DND-41 (cell line): Measurements from ENCODE around the gene CKAP5.

Source experiments
- ATAC-seq: fragments of 200-7000 bp; cut with Tn5 transposase; 3 replicates; pipeline ENCODE4 v1.9.1; 2021; ENCODE audit warnings: low read depth; ENCODE audit not compliant: insufficient read depth
- DNase-seq: peaks from one replicate; pipeline ENCODE4 v3.0.0-alpha.2; 2020
- H2AFZ ChIP-seq: 2 replicates; pipeline ENCODE4 v1.6.0; 2012; ENCODE audit warnings: low read depth, low read length
- H3K27ac ChIP-seq: 2 replicates; pipeline ENCODE4 v1.5.1; 2012; ENCODE audit warnings: low read length, inconsistent platforms
- H3K27me3 ChIP-seq: fragments of 200-600 bp; sonication (generic); 2 replicates; pipeline ENCODE4 v1.6.0; 2012; ENCODE audit warnings: low read length, mild to moderate bottlenecking, inconsistent platforms; ENCODE audit not compliant: insufficient read depth, poor library complexity
- H3K36me3 ChIP-seq: 2 replicates; pipeline ENCODE4 v1.5.1; 2012; ENCODE audit warnings: low read length, inconsistent platforms; ENCODE audit not compliant: insufficient read depth
- H3K4me1 ChIP-seq: 2 replicates; pipeline ENCODE4 v1.5.1; 2012; ENCODE audit warnings: mild to moderate bottlenecking, low read length; ENCODE audit not compliant: insufficient read depth
- H3K4me2 ChIP-seq: 2 replicates; pipeline ENCODE4 v1.6.0; 2012; ENCODE audit warnings: mild to moderate bottlenecking, moderate library complexity, low read length, inconsistent platforms; ENCODE audit not compliant: insufficient read depth
- H3K4me3 ChIP-seq, 2 experiments: fragments of 200-600 bp in 1 of 2; shearing (Covaris generic) in 1 of 2; 2 replicates each; pipeline ENCODE4 v1.5.1; 2012 to 2016; ENCODE audit warnings: inconsistent platforms in 2 of 2, low read length in 2 of 2, mild to moderate bottlenecking in 2 of 2, low read depth in 1 of 2, moderate library complexity in 1 of 2
- H3K79me2 ChIP-seq: 2 replicates; pipeline ENCODE4 v1.6.0; 2012; ENCODE audit warnings: low read length, inconsistent platforms; ENCODE audit not compliant: insufficient read depth
- H3K9ac ChIP-seq: 2 replicates; pipeline ENCODE4 v1.6.0; 2012; ENCODE audit warnings: low read depth, mild to moderate bottlenecking, inconsistent platforms, low read length, moderate library complexity
- H3K9me3 ChIP-seq: 2 replicates; pipeline ENCODE4 v1.5.1; 2012; ENCODE audit warnings: low read length, moderate library complexity, mild to moderate bottlenecking, inconsistent platforms; ENCODE audit not compliant: insufficient read depth, severe bottlenecking
- H4K20me1 ChIP-seq: 2 replicates; pipeline ENCODE4 v1.6.0; 2012; ENCODE audit warnings: low read length; ENCODE audit not compliant: insufficient read depth
- EZH2 ChIP-seq: IDR thresholded peaks from 3 replicates; pipeline ENCODE4 v1.6.1; 2012; ENCODE audit warnings: borderline replicate concordance, low read depth, mild to moderate bottlenecking, moderate library complexity, low read length, inconsistent platforms; ENCODE audit not compliant: severe bottlenecking
- TF ChIP-seq, protein P1 (sequence below): IDR thresholded peaks from 2 replicates; pipeline ENCODE4 v1.5.1; 2012; ENCODE audit warnings: borderline replicate concordance, low read length, moderate library complexity, mild to moderate bottlenecking; ENCODE audit not compliant: poor library complexity, severe bottlenecking; ENCODE audit errors: extremely low read depth

Gene CKAP5

GRCh38 chr11:46731545-46731944, 114.5 kb downstream of the CKAP5 start:
- DNase-seq = no peak
- Histone ChIP-seq H3K4me1 (no peaks in the 10 kb centered on the region), H3K27ac (no peak overlapping the region), H3K4me2 (no peak overlapping the region), H3K79me2 (no peaks in the 10 kb centered on the region), H2AFZ (no peak overlapping the region), H3K36me3 (no peaks in the 10 kb centered on the region), H3K4me3 (no peak overlapping the region), H3K9ac (no peak overlapping the region), H3K9me3 (no peaks in the 10 kb centered on the region), H4K20me1 (no peaks in the 10 kb centered on the region), H3K27me3 (no peaks in the 10 kb centered on the region)
- ATAC-seq = no peak
- TF ChIP-seq, protein P1, sequence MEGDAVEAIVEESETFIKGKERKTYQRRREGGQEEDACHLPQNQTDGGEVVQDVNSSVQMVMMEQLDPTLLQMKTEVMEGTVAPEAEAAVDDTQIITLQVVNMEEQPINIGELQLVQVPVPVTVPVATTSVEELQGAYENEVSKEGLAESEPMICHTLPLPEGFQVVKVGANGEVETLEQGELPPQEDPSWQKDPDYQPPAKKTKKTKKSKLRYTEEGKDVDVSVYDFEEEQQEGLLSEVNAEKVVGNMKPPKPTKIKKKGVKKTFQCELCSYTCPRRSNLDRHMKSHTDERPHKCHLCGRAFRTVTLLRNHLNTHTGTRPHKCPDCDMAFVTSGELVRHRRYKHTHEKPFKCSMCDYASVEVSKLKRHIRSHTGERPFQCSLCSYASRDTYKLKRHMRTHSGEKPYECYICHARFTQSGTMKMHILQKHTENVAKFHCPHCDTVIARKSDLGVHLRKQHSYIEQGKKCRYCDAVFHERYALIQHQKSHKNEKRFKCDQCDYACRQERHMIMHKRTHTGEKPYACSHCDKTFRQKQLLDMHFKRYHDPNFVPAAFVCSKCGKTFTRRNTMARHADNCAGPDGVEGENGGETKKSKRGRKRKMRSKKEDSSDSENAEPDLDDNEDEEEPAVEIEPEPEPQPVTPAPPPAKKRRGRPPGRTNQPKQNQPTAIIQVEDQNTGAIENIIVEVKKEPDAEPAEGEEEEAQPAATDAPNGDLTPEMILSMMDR = no peak
- no peak for TF ChIP-seq EZH2

- H3K27me3 ChIP-seq = no peaks in the 10 kb centered on the region
- DNase-seq = no peak
- H3K4me3 ChIP-seq = no peak overlapping the region
- no peak overlapping the region for H2AFZ ChIP-seq
- H4K20me1 ChIP-seq = no peaks in the 10 kb centered on the region
- no peaks in the 10 kb centered on the region for H3K36me3 ChIP-seq
- H3K79me2 ChIP-seq = no peaks in the 10 kb centered on the region
- no peaks in the 10 kb centered on the region for H3K4me1 ChIP-seq
- H3K4me2 ChIP-seq = no peak overlapping the region
- no peaks in the 10 kb centered on the region for H3K9me3 ChIP-seq
- H3K27ac ChIP-seq = no peak overlapping the region
- no peak for ATAC-seq
- TF ChIP-seq EZH2 = no peak
- TF ChIP-seq, protein P1 = no peak
- H3K9ac ChIP-seq = no peak overlapping the region
These were observed 116.7 kb downstream of the CKAP5 start for GRCh38 chr11:46729110-46730027.

DNA sequence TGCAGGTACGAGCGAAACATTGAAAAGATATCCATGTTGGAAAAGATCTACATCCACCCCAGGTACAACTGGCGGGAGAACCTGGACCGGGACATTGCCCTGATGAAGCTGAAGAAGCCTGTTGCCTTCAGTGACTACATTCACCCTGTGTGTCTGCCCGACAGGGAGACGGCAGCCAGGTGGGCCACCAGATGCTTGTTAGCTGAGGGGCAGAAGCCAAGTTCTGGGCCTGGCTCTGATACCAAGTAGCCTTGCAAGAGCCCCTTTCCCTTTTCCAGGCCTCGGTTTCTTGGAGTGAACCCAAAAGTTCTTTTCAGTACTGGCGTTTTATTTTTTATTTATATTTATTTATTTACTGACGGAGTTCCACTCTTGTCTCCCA, 117.4 kb downstream of the CKAP5 start:
- Histone ChIP-seq H3K4me3 (no peak overlapping the region), H2AFZ (no peak overlapping the region), H4K20me1 (no peaks in the 10 kb centered on the region), H3K9me3 (no peaks in the 10 kb centered on the region), H3K27ac (no peak overlapping the region), H3K79me2 (no peaks in the 10 kb centered on the region), H3K4me2 (no peak overlapping the region), H3K27me3 (no peaks in the 10 kb centered on the region), H3K4me1 (no peaks in the 10 kb centered on the region), H3K36me3 (no peaks in the 10 kb centered on the region), H3K9ac (no peak overlapping the region)
- DNase-seq (no peak), ATAC-seq (no peak)
- TF ChIP-seq, protein P1 = no peak
- no peak for TF ChIP-seq EZH2
